NCI-H82 treated with DMSO at 0.1 percent for 48 hours (cell line): ENCODE results near the gene ZNF462.

Experiments
- DNase-seq: peaks from one replicate; lab custom pipeline; 2025; ENCODE audit not compliant: unreplicated experiment; lab: John Stamatoyannopoulos, UW

The ZNF462 gene

DNA sequence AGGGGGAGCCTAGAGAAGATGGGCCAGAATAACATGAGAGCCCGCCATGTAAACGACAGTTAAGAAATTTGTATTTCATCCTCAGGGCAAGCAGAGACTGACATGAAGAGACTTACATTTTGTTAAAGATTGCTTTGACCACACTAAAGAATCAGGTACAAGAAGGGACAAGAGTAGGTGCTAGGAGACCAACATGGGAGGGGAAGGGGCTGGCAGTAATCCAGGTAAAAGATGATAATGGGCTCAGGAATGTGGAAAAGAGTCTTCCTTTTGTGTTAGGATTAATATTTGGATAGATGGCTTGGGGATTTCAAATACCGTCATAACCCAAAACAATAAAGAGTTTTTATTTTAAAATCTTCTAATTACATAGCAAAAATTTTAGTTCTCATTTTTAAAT, 137.3 kb downstream of the ZNF462 start:
- DNase-seq = no peak

DNA sequence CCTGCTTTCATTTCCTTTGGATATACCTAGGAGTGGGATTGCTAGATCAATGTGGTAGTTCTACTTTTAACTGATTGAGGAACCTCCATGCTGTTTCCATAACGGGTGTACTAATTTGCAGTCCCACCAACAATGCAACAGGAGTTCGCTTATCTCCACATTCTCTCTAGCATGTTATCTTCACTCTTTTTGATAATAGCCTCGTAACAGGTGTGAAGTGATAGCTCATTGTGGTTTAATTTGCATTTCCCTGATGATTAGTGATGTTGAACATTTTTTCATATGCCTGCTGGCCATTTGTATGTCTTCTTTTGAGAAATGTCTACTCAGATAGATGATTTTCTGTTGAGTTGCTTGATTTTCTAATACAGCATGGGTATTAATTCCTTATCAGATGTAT, 142.2 kb downstream of the ZNF462 start:
- no peak for DNase-seq

GRCh38 chr9:107007402-107007801, 144.4 kb downstream of the ZNF462 start:
- peak; percentile 78 for DNase-seq

- peak; percentile 95 for DNase-seq
These were observed 145.0 kb downstream of the ZNF462 start for GRCh38 chr9:107008011-107008410.

GRCh38 chr9:107008447-107008846, 145.5 kb downstream of the ZNF462 start:
- no peak for DNase-seq

DNA sequence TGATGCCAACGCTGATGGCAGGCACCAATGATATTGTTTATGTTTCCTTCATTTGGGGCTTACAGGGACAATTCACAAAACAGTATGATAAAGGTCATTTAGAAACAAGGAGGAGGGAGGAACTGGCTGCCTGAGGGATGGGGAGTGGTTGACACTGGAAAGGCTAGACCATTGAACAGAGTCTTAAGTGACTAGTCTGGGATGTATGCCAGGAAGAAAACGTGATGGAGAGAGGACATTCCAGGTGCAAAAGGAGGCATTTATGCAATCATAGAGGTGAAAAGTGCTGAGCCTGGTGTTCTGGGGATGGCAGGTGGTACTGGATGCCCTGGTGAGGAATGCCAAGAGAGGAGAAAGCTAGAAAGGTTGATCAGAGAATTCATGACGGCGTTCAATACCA, 153.4 kb downstream of the ZNF462 start:
- no peak for DNase-seq

GRCh38 chr9:107018861-107019545, 156.0 kb downstream of the ZNF462 start:
- DNase-seq = no peak

DNA sequence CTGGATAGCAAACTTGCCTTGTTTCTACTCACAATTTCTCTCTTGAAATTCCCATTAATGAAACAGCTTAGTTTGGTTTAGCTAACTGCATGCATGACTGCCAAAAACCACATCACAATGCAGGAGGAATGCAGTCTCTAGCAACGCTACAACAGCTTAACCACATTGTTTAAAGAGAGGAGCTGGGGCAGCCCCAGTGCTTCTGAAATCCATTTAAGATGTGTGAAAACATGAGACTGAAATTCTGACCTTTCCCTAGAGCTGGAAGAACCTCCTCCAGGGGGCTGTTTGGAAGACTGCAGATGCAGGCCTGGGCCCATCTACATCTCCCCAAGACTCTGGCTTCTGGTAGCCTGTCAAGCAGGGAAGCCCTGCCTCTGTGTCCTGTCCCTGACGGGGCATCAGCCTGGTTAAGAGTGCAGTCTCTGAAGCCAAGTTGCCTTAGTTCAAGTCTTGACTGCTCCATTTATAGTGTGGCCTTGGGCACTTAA, 157.1 kb downstream of the ZNF462 start:
- no peak for DNase-seq

GRCh38 chr9:107024193-107024592, 161.2 kb downstream of the ZNF462 start:
- no peak for DNase-seq

GRCh38 chr9:107025260-107026035, 162.5 kb downstream of the ZNF462 start:
- DNase-seq = no peak

DNA sequence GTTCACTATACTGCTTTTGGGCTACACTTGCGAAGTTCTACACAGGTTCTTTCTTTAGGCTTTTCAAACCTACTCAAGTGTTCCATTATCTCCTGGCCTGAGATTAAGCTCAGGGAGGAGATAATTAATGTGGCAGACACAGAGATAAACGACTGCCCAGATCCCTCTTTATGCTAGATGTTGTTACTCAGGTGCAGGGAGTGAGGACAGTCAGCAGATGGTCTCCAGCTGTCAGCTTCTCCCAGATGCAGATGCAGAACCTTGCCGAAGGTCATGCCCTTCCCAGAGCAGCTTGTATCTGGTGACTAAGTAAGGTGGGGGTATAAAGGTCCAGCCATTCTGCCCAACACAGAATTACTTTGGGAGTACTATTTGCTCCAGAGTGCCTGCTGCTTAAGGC, 166.2 kb downstream of the ZNF462 start:
- DNase-seq = peak; percentile 93

- no peak for DNase-seq
These were observed 171.0 kb downstream of the ZNF462 start for GRCh38 chr9:107033966-107034365.

DNA sequence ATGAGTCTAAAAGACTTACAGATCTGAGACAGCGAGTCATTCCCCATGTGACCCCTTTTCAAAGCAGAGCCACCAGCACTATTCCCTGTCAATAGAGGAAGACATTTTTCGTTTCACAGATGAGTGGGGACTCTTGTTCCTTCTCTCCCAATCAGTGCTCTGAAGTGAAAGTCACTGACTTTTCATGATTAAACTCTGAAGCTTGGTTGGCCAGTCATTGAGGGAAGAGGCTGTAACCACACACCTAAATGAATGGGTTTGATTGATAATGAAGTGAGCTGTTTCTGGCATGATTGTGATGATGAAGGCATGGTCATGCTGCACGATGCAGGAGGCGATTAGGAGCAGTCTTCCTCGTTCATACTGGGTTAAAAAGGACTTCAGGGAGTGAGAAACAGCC, 171.9 kb downstream of the ZNF462 start:
- no peak for DNase-seq

DNA sequence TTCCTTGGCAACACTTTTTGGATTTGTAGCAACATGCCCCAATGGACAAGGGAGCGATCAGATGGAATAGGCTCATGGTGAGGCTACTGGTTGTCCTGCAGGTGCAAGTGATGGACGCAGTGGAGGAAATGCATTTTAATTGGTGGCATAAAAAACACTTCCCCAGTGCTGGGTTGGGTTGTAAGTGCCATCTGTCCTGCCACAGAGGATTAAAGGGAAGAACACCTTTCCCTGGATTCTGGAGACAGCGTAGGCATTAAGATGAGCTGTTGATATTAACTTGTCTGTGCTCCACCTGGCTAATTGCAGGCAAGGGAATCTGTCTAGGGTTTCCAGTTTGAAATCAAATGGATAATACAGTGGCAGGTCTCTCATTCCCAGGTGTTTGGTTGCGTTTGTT, 173.4 kb downstream of the ZNF462 start:
- DNase-seq = peak; percentile 67

DNA sequence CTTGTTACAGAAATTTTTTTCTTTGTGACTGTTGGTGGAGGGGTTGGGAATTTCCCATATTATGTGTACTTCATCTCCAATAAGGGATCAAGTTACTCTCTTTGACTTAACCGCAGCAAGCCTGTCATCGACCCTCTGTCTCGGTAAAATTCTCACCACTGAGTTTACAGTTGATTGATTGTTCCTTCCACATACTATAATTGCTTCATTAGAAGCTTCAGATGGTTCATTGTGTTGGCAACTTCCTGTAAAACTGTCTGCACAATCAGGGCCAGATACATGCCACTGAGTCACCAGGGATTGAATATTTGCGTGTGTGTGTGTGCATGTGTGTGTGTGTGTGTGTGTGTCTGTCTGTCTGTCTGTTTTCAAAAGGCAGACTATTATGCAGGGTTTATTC, 176.6 kb downstream of the ZNF462 start:
- no peak for DNase-seq

GRCh38 chr9:107042606-107043005, 179.6 kb downstream of the ZNF462 start:
- DNase-seq = no peak

GRCh38 chr9:107043886-107044285, 180.9 kb downstream of the ZNF462 start:
- DNase-seq = peak; percentile 28

DNA sequence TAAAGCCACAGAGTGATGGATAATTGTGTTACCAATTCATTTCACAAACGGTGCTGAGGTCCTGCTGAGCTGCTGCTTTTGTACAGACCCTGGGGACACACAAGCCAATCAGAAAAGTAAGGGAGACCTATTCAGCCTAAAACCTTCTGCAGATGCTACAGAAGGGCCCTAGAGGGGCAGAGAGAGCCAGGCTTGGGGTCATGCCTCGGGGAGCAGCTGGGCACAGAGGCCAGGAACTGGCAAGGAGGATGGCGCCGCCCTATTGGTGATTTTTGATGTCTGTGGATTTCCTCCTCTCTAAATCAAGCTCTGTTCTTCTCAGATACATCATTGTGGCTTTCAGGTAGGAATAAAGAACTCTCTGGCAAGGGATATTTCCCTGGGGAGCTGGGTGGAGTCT, 181.9 kb downstream of the ZNF462 start:
- no peak for DNase-seq

DNA sequence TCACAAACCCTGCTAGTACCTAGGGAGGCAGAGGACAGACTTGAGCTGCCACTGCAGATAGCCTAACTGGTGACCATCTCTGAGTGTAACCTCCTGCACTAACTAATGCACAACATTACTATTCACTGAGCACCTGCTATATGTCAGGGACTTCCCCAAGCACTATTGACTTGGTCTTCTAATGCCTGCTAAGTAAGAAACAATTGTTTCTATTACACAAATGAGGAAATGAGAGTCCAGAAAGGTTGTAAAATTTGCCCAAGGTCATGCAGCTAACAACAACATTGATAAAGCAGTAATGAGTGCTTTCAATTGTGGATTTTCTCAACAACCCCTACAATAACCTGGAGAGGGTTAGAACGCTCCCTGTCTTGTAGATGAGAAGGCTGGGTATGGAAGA, 183.7 kb downstream of the ZNF462 start:
- DNase-seq = no peak

GRCh38 chr9:107049046-107049802, 186.3 kb downstream of the ZNF462 start:
- DNase-seq = no peak

DNA sequence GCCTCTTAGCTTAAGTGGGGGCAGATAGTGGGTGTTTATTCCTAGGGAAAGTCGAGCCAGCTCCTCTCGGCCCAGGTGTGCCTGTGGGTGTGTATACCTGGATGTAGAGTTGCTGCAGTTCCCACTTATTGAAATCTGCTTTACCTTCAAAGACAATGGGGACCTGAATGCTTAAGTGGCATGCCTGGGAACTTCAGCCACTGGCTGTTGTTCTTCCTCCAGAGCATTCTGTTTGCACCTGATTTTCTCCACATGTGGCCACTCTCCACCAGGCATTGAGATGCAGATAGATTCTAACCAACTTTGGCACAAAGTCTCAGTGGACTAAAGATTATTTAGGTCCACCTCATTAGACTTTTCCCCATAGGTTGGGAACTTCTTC, 186.8 kb downstream of the ZNF462 start:
- DNase-seq = no peak

DNA sequence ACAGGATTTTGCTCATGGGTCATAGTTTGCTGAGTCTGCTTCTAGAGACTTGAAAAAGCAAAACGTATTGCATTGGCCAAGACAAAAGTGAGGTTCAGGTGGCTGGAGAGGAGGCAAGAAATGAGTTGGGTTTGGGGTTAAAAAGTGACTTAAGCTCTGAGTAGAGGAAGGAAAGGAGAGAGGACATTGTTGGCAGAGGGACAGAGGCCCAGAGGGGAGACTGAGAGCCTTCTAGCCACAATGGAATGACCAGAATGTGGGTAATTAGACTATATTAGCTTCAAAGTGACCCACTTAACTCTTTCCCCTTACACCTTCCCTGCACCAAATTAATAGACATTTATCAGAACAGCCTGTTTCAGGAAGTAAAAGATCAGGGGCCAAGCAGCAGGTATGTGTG, 188.4 kb downstream of the ZNF462 start:
- DNase-seq = no peak
